HUES48 (cell line): ENCODE data around the gene ANXA8L1.
"Not testable (repeated sequence)": the region's sequence is repeated elsewhere in the genome, so short reads cannot be mapped to it uniquely, and the experiment has no call there.

Experiments used
- H3K27ac ChIP-seq: one replicate; pipeline ENCODE4 v1.7.0; 2013; ENCODE audit warnings: low read depth, low read length, inconsistent platforms
- H3K27me3 ChIP-seq: 2 replicates; pipeline ENCODE4 v1.6.1; 2013; ENCODE audit warnings: mild to moderate bottlenecking, low read length; ENCODE audit not compliant: control insufficient read depth, insufficient read depth
- H3K36me3 ChIP-seq: 2 replicates; pipeline ENCODE4 v1.6.1; 2013; ENCODE audit warnings: low read length; ENCODE audit not compliant: control insufficient read depth, insufficient read depth
- H3K4me1 ChIP-seq: 2 replicates; pipeline ENCODE4 v1.6.1; 2013; ENCODE audit warnings: mild to moderate bottlenecking, low read length; ENCODE audit not compliant: control insufficient read depth, insufficient read depth
- H3K4me3 ChIP-seq: 2 replicates; pipeline ENCODE4 v1.5.1; 2013; ENCODE audit warnings: mild to moderate bottlenecking, low read depth, low read length
- H3K9ac ChIP-seq: 2 replicates; pipeline ENCODE4 v1.6.1; 2013; ENCODE audit warnings: mild to moderate bottlenecking, low read depth, low read length, moderate library complexity
- H3K9me3 ChIP-seq: 2 replicates; pipeline ENCODE4 v1.6.1; 2013; ENCODE audit warnings: low read length; ENCODE audit not compliant: control insufficient read depth, insufficient read depth

Gene ANXA8L1

DNA sequence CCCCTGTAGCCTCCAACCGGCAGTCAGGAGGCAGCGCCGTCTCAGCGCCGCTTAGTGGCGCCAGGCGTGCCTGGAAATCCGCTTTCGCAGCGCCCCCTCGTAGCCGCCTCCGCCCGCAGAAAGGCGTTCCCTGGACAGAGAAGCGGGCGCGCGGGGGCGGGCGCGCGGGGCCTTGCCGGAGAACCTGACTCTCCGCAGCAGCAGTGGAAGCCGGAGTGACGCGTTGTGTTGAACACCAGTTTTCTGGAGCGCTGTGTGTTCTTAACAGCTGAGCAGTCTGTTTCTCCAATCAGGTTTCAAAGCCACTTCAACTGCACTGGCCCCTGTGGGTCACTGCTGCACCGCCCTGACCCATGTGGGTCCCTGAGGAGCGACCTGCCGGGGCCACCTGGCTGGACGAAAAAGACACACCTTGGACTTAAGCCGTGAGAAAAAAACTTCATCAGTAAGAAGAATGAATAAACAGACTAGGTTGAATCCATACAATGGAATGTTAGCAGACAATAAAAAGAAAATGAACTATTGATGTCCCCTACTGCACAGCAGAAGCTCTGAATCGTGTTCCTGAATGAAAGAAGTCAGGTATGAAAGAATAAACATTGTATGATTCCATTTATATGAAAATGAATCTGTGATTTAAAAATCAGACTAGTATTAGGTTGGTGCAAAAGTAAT, 22.8 kb downstream of the ANXA8L1 start:
- H3K9ac ChIP-seq, H3K27me3 ChIP-seq, H3K36me3 ChIP-seq, H3K9me3 ChIP-seq, H3K27ac ChIP-seq, H3K4me1 ChIP-seq: not testable (repeated sequence)
- H3K4me3 ChIP-seq, result peak overlapping the region; percentile 49

DNA sequence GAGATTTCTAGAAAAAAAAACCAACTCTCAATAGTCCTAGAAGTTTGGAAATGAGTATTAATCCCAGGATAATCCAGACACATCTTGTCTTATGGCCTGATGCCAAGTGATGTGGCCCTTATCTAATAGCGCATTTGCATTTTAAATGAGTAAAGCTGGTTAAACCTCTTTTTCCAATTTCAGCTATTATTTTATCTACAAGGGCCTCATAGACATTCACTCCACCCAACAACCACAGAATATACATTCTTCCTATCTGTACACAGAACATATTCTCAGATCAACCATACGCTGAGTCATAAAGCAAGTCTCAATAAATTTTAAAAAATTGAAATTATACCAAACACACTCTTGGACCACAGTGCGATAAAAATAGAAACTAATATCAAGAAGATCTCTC, 34.0 kb downstream of the ANXA8L1 start:
- H3K9me3 ChIP-seq, H3K36me3 ChIP-seq, H3K27ac ChIP-seq, H3K4me3 ChIP-seq, H3K4me1 ChIP-seq, H3K27me3 ChIP-seq, H3K9ac ChIP-seq: not testable (repeated sequence)

DNA sequence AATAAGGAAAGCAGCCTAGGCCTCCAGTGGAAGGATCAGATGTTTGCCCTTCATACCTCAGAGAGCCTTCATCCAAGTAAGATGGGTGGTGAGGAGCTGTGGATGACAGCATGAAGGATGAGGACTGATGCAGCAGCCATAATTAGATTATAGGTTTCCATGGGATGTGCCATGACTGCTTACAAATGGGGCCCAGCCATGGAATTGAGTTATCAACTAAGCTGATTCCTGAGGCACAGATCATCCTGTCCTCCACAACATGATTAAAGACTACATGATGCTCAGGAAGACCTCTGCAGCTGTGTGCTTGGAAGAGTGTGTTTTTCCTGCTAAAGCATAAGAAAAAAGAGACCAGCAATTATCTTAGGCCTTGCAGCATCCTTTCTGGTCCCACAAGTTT, 35.5 kb downstream of the ANXA8L1 start:
- not testable (repeated sequence) for H3K27me3 ChIP-seq, H3K27ac ChIP-seq, H3K9ac ChIP-seq, H3K4me3 ChIP-seq, H3K36me3 ChIP-seq, H3K9me3 ChIP-seq, H3K4me1 ChIP-seq

DNA sequence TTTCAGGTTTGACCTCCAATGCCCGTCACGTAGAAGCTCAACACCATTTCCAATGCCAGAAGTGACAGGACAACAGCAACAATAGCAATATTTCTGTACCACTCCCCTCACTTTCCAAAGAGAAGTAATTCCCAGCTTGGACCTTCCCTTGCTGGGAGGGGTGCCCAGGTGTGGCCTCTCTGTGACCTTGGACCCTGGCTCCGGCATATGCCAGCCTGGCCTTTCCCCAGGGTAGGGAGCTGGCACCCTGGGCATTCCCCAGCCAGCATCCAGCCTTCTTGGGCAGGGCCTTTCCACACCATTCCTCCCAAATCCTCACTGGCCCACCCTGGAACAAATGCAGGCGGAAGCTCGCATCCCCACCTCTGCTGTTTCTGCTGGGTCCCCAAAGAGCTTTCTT, 37.1 kb downstream of the ANXA8L1 start:
- H3K27ac ChIP-seq, H3K36me3 ChIP-seq: not testable (repeated sequence)

GRCh38 chr10:46415291-46415690, 39.7 kb downstream of the ANXA8L1 start:
- not testable (repeated sequence) for H3K36me3 ChIP-seq, H3K4me1 ChIP-seq, H3K4me3 ChIP-seq, H3K27me3 ChIP-seq, H3K27ac ChIP-seq, H3K9ac ChIP-seq, H3K9me3 ChIP-seq

More for the DNA sequence above, 37.1 kb downstream of the ANXA8L1 start:
- H3K9me3 ChIP-seq, H3K9ac ChIP-seq, H3K27me3 ChIP-seq, H3K4me1 ChIP-seq, H3K4me3 ChIP-seq: not testable (repeated sequence)

- H3K9ac ChIP-seq, H3K27ac ChIP-seq, H3K36me3 ChIP-seq, H3K27me3 ChIP-seq, H3K4me3 ChIP-seq, H3K4me1 ChIP-seq, H3K9me3 ChIP-seq: not testable (repeated sequence)
Observed at GRCh38 chr10:46418283-46418682, 42.7 kb downstream of the ANXA8L1 start.

DNA sequence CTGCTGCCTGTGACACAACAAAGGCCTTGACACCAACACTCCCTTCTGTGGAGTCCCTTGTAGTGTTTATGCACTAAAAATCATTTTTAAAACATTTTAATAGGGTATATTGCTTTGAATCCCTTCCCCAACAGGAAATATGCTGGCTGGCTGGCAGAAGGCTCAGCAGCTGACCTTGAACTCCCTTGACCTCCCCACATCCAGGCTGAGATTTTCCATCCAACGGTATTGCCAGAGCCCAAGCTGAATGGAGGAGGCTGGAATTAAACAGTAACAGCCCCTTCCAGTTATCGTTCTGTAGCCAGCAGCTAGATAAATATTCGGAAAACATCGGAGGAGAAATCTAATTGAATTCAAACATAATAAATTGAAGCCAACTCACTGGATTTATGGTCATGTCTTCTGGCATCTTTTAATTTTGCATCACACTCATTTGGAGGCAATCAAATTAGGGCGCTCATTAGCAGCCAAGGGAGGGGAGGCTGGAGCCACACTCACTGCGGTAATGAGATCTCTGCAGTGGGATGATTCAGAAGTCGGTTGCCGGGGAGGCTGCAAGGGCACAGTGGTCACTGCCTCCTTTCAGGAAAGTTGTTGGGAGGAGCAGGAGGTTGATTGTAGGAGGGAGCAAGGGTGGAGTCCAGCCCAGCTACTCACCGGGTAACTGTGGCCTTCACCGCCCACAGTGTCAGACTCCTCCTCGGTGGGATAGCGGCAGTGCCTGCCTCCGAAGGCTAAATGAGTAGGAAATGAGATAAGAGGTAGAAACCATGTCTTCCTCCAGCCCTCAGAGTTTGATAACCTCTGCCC, 44.2 kb downstream of the ANXA8L1 start:
- H3K27ac ChIP-seq, H3K4me1 ChIP-seq, H3K27me3 ChIP-seq, H3K9ac ChIP-seq, H3K36me3 ChIP-seq, H3K9me3 ChIP-seq, H3K4me3 ChIP-seq: not testable (repeated sequence)

GRCh38 chr10:46423550-46423949, 48.0 kb downstream of the ANXA8L1 start:
- not testable (repeated sequence) for H3K27me3 ChIP-seq, H3K36me3 ChIP-seq, H3K4me3 ChIP-seq, H3K9me3 ChIP-seq, H3K4me1 ChIP-seq, H3K27ac ChIP-seq, H3K9ac ChIP-seq

GRCh38 chr10:46440942-46441341, 65.4 kb downstream of the ANXA8L1 start:
- not testable (repeated sequence) for H3K9ac ChIP-seq, H3K4me3 ChIP-seq, H3K27ac ChIP-seq, H3K4me1 ChIP-seq, H3K27me3 ChIP-seq, H3K36me3 ChIP-seq, H3K9me3 ChIP-seq
